DMS 273 (cell line): ENCODE data around the gene TBC1D1.
A peak's percentile ranks its signal among the peaks of the same experiment; 100 is the strongest.

Experiments used
- DNase-seq: peaks from one replicate; lab custom pipeline; 2025; ENCODE audit not compliant: unreplicated experiment; lab: John Stamatoyannopoulos, UW

Gene TBC1D1

DNA sequence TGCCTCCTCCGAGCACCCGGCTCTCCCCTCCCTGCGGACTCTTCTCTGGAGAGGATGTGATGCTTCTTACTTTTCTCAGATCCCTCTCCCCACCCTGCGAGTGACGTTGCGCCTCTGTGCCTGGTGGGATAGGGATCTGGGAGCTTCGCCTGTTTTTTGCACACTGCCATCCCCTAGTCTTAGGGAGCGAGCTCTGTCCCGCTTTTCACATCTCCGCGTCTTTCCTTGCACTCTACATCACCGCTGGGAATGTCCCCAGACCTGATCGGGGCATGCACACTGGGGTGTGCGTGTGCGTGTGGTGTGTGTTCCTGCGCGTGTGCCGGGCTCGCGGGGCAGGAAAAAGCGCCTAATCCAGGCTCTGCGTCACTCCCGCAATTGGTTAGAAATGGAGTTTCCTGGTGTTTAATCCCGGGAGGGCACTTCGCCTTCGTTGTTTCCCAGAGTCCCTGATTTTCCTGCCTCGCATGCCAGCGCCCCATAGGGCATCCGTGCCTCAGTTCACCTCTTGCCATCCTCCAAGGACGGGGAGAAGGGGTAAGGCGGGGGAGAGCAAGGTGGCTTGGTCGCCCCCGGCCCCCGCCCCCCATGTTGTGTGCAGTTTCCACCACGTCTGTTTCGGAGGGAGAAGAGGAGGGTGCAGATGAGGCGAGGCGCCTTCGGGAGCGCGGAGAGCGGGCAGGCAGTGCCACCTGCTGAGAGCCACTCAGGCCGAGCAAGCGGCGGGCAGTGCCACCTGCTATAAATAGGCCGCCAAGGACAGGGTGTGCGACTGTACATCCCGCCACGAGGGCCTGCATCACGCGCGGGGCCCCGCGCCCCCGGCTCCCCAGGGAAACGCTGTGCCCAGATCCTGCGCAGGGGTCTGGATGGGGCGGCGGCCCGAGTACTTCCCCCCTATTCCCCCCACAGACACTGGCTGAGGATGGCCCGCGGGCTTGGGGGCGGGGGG is 759 bp upstream of the TBC1D1 start:
- peak; percentile 45 for DNase-seq

DNA sequence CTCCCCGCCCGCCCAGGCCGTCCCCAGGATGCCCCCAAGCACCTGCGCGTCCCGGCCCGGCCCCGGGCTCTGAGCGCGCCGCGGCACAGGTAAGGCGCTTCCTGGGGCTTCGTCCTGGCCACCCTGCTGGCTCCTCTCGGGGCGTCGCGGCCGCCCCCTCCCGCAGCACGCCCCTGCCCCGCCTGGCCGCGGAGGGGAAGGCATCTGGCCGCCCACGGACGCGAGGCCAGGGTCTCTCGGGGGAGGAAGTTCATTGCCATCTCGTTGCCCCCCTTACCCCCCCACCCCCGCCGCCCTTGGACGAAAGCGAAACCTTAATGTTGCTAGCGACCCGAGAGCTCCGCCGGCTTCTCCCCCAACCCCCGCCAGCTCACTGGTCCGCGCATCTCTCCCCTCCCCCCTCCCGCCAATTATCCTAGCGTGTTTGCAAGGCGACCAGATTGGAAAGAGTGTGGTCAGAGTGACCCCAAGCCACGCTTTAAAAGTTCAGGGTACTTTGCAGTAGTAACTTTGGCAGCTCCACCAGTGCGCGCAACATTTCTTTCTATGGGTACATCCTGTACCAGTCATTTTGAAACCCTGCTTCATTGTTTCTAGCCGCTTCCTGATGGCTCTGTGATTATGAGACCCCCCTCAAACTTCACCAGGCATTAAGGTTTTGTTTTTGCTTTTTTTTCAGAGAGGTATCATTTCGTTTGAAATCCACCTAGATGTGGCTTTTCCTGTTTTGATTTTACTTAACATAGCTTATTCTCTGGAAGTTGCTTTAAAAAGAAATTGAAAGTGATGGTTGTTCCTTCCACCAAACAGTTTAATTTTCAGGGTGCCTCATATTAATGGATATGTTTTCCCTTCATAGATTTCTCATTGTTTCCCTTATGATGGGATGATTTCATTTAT is 626 bp downstream of the TBC1D1 start:
- DNase-seq: peak; percentile 61

DNA sequence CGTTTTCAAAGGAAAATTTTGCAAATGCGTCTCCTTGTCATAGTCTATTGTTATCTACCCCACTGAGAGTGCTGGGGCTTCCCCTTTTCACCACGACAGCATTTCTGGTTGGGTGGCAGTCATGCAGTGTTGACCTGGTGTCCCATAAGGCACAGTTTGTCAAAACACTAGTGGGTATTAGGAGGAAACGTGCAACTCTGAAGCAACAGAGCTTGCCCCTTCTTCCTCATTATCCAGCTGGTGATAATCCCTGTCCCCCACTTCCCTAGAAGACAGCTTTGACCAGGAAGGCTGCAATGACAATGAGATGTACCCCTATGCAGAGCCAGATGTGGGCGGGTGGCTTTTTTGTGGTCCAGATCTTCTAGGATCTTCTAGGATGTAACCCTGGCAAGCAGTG is 1.8 kb downstream of the TBC1D1 start:
- no peak for DNase-seq

DNA sequence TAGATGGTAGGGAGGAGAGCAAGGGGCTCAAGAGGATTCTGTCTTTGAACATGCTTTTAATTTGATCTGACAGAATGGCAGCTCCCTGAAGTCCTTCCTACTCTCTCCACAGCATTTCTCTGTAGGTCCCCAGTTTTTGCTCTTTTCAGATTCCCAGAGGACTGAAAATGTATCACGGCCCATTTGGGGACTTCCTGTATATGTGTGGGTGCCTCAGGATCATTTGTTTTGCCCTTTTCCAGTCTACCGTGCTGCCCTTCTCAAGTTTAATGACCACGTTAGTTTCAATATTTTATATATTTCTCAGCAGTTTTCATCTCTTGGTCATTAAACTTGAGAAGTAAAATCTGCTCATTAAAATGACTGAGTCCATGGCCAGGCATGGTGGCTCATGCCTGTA is 2.3 kb downstream of the TBC1D1 start:
- no peak for DNase-seq

DNA sequence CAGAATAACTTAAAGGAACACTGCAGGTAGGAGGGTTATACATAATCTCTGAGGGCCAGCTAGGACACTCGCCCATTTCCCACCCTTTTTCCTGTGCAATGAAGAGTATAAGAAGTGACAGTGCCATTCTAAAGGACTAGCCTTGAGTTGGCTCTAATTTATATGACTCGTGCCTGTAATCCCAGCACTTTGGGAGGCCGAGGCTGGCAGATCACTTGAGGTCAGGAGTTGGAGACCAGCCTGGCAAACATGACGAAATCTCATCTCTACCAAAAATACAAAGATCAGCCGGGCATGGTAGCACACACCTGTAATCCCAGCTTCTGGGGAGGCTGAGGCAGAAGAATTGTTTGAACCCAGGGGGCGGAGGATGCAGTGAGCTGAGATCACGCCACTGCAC is 4.4 kb downstream of the TBC1D1 start:
- DNase-seq: no peak

DNA sequence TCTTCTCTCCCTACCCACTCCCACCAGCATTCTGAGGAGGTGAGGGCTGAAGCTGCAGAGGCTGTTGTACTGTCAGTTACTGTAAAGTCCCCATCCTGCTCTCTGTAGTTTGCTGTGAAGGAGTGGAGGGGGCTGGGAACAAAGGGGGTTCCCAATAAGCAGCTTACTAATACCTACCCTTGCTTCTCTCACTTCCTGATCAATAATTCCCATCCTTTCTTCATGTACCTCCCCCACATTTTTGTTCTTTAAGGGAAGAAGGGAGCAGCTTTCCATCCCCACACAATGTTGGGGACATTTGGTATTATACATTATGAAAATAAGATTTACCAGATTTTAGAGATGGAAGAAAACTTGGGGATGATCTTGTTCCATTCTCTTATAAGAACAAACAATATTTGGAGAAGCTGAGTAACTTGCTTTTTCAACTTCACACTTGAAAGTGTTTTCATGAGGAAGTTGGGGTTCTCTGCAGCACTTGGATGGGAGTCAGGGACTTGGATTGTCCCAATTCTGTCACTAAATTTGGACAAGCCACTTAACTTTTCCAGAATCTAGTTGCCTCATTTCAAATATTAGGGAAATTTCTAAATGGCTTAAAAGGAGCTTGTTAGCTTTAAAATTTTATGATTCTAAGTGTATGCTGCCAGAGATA is 5.4 kb downstream of the TBC1D1 start:
- no peak for DNase-seq

DNA sequence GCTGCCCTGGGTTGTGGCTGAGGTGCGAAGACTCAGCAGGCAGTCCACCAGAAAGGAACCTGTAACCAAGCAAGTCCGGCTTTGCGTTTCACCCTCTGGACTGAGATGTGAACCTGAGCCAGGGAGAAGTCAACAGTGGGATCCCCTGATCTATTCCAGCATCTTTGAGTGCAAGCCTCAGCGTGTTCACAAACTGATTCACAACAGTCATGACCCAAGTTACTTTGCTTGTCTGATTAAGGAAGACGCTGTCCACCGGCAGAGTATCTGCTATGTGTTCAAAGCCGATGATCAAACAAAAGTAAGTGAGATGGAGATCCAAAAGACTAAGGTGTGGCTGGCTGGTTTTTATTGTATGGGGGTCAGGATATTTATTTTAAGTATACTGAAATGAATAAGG is 11.3 kb downstream of the TBC1D1 start:
- DNase-seq: no peak

DNA sequence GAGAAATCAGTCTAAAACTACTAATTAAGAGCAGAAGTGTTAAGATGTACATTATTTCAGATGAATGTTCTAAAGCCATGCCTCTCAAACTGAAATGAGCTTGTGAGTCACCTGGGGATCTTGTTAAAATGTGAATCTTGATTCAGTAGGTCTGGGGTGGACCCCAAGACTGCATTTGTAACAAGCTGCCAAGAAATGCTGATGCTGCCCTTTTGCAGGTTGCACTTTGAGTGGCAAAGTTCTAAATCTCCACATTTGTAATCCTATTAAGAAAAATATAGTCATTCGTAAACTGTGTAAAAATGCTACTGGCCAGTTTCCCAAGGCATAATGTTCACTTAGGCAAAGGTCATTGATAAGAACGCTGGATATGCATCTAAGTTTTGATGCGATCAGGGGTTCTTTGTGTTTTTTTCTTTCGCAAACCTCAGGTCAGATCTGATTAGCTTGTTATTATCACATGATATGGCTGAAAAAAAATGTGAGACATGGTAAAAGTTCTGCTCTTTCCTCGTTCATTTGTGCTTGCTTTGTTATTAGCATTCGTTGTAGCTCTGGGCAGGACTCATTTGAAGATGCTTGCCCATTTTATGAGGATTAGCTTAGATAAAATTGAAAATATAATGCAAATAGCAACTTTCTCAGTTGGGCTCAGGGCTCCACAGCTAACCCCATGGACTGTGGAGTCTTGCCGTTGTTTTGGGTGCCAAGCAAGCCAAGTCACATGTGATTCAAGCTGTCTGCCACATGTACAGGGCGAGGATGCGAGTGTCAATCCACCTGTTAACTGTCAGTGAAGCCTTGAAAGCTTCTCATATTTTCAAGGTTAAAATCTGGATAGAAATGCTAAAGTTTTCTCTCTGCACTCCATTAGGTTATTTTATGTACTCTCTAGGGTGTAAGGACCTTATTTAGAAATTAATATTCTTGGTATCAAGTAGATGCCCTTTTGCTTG is 12.1 kb downstream of the TBC1D1 start:
- no peak for DNase-seq

DNA sequence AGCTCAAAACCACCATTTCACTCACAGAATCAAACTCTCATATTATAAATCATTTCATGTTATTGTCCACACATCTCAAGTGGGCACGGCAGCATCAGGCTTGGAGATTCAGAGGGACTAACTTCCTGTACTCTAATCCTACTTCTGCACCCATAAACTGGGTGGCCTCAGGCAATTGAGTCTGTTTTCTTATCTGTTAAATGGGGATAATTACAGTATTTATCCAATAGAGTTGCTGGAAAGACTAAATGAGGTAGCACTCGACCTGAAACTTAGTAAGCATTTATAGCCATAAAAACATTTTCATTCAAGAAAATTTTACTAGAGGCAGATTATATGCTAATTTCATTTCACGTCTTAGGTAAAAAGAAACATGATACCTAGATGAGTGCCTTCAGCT is 13.0 kb downstream of the TBC1D1 start:
- DNase-seq: no peak

DNA sequence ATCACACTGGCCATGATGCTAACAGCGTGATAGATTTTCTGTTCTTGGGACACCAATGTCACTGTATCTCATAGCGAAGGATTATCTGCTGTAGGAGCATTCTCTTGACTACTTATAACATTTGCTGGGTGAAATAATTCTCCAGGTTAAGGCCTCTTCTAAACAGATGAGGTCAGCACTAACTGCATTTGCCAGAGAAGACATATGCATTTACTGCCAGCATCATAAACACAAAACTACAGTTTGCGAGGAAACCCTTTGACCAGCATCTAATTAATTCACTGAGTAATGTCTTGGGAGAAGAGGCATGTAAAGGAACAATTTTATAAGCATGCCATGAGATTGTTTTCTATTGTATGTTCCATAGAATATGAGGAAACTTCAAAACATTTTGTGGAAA is 13.9 kb downstream of the TBC1D1 start:
- DNase-seq: no peak

DNA sequence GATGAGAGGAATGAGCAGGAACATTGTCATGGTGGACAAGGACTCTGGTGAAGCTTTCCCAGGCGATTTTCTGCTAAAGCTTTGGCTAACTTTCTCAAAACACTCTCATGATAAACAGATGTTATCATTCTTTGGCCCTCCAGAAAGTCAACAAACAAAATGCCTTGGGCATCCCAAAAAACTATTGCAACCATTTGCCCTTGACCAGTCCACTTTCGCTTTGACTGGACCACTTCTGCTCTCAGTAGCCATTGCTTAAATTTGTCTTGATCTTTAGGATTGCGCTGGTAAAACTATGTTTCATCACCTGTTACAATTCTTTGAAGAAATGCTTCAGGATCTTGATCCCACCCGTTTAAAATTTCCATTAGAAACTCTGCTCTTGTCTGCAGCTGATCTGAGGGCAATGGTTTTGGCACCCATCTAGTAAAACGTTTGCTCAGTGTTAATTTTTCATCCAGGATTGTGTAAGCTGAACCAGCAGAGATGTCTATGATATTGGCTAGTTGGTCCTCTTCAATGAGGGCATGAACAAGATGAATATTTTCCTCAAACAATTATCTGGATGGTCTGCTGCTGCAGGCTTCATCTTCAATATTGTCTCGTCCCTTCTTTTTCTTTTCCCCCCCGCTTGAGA is 14.8 kb downstream of the TBC1D1 start:
- DNase-seq: no peak

DNA sequence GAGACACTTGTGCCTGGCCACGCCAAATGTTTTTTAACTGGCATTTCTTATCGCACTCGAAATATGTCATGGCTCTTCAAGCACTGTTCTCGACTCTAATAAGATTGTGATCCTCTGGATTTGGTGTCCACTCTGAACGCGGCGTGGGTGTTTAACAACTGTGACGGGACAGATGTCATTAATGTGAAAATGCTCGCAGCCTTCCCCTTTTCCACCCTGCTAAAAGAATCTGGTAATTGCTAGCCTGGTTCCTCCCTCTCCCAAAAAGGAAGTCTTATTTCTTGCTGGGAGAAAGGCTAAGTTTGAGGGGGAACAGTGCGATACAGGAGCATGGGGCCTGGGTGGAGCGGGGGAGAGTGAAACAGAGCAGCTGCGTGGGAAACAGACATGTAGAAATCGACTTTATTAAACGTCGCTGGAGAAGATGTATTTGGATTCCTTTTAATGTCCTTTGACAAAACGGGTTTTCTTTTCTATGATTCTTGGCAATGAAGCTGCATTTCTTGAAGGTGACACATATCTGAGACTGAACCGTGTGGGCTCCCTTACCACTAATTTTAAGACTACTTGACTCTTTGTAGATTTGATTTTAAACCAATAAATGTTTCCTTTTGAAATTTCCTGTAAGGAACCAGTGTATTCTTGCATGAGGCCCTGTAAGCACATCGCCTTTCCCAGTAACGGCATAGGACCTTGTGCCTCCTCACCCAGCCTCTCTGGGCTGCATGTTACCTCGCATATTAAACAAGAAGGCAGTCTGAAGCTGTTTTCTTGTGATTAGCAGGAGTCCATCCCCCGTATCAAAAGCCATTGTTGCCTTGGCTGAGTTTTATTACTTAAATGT is 17.8 kb downstream of the TBC1D1 start:
- DNase-seq: no peak

DNA sequence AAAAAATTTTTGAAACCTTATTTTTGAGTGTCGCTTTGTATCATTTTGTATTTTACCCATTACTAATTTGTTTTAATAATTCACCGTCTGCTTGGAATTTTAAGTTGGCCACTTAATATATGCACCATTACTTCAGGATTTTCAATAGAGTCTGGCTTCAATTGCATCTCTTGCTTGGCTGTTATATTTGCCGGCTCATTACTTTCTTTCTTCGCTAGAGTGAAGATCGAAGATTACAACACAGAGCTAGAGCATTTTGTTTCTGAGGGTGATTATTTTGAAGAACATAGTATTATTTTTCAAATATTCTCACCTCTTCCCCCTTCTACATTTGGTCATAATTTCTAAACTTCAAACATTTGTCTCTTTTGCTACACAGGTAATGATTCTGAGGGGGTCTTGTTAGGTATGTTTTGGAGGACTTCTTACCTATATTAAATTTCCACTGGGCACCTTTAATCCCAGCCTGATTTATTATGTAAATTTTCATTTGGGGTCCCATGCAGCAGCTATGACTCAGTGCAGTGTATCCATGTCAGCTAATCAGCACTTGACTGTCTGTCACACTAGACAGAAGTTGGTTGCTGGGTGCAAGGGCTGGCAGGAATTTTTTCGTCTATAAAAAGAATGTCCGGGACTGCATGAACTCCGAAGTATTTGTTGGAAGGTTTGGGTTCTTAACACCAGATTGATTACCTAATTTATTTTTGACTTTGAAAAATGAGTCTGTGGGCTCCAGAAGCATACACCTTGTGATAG is 18.6 kb downstream of the TBC1D1 start:
- no peak for DNase-seq

DNA sequence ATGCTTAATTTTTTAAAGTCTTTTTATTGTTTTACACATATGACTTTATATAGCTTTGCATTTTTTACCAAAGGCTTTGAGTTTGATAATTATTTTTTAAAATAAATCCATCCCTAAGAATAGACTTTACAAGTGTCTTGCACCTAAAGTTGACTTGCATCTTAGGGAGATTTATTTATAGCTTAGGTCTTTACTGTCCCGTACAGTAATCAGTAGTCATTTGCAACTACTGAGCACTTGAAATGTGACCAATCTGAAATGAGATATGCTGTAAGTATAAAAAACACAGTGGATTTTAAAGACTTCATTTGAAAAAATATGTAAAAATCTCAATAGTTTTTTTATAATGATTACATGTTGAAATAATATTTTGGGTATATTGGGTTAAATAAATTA is 19.2 kb downstream of the TBC1D1 start:
- no peak for DNase-seq

DNA sequence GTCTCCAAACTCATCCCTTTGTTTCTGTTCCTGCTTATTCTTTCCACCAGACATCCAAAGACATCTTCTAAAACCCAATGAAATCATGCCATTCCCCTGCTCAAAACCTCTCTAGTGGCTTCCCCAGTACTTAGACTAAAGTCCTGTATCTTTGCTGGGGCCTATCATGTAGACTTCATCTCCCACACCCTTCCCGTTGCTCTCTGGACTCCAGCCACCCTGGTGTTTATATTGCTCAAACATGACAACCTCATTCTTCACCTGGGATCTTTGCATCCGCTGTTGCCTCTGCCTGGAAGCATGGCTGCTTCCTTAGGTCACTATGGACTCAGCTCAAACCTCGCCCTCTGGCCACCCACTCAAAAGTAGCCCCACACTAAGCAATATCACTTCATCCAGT is 23.7 kb downstream of the TBC1D1 start:
- DNase-seq: no peak

DNA sequence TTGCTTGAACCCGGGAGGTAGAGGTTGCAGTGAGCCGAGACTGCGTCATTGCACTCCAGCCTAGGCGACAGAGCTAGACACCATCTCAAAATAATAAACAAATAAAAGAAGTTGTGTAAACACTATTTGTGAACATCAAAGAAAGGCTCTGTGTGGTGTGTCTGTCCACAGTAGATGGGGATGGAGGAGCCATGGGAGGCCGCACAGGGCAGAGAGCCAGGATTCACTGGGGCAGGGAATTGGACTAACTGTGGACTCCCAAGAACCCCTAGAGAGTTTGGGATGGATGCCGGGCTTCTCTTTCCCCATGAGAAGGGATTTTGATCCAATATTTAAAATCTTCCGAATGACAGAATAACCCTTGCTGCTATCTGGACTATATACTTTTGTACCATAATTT is 26.5 kb downstream of the TBC1D1 start:
- no peak for DNase-seq

DNA sequence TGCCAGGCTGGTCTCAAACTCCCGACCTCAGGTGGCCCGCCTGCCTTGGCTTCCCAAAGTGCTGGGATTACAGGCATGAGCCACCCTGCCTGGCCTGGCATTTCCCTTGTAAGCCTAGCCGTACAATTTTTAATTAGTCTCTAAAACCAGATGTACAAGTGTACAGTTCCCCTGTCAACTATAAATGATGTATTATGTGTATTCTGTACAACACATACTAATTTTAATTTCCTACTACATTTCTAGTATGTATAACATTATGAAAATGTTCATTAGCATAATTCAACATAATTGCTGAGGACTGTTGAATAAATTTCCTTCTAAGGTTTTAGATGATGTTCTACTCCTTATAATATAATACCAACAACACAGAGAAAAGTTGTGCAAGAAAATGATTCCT is 27.8 kb downstream of the TBC1D1 start:
- no peak for DNase-seq

DNA sequence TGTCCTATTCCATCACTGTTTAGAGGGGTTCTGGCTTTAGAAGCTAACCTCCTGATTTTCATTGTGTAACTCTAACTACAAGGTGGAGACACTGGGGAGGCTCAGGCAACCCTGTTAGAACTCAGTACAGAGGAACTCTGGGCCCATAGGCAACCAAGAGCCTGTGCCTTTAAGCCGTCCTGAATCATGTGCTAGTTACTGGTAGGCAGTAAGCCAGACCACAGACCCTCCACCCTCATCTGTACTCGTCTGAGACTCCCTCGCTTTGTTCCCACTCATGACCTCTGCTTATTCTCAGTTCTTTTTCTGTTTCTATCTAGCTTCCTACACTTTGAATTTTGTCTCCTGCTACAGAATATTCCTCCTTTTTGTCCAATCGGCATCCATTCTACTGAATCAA is 31.4 kb downstream of the TBC1D1 start:
- DNase-seq: no peak
